ENCODE measurements around the gene SYNE2. TPM values are rescaled to one million over a fixed set of nuclear protein-coding genes. Genes with fewer than 3 reads are reported as not detected.
"Not testable (repeated sequence)": the region's sequence is repeated elsewhere in the genome, so short reads cannot be mapped to it uniquely, and the experiment has no call there.

SYNE2 gene
- total and polyA plus RNA-seq, 12 donors, result 43.6 to 205 (median 103) TPM

DNA sequence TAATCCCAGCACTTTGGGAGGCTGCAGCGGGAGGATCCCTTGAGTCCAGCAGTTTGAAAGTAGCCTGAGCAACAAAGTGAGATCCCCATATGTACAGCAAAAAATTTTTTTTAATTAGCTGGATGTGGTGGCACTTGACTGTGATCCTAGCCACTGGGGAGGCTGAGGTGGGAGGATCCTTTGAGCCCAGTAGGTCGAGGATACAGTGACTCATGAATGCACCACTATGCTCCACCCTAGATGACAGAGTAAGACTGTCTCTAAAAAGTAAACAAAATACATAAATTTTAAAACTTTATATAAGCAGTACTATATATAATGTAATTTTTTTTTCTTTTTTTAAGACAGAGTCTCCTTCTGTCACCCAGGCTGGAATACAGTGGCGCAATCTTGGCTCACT, 326.0 kb downstream of the SYNE2 start:
- H3K36me3 ChIP-seq, result peaks cover 0 to 78% (median 5%) of the 10 kb centered on the region in 9 donors
- TF ChIP-seq, protein P1, sequence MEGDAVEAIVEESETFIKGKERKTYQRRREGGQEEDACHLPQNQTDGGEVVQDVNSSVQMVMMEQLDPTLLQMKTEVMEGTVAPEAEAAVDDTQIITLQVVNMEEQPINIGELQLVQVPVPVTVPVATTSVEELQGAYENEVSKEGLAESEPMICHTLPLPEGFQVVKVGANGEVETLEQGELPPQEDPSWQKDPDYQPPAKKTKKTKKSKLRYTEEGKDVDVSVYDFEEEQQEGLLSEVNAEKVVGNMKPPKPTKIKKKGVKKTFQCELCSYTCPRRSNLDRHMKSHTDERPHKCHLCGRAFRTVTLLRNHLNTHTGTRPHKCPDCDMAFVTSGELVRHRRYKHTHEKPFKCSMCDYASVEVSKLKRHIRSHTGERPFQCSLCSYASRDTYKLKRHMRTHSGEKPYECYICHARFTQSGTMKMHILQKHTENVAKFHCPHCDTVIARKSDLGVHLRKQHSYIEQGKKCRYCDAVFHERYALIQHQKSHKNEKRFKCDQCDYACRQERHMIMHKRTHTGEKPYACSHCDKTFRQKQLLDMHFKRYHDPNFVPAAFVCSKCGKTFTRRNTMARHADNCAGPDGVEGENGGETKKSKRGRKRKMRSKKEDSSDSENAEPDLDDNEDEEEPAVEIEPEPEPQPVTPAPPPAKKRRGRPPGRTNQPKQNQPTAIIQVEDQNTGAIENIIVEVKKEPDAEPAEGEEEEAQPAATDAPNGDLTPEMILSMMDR (IDR thresholded peaks at IDR 0.05), result no peak
- H3K4me3 ChIP-seq, result no peak overlapping the region
- H3K27me3 ChIP-seq, result no peaks in the 10 kb centered on the region
- H3K27ac ChIP-seq, result no peak overlapping the region
- H3K9me3 ChIP-seq, result no peaks in the 10 kb centered on the region
- H3K4me1 ChIP-seq, result no peaks in the 10 kb centered on the region
- WGBS, 2 donors, result 96 to 97% methylated on average over 3 of the region's 3 CpGs
- ATAC-seq (no peak), DNase-seq (no peak)
- intact Hi-C loops (cut with DNase I), result no loop called here

GRCh38 chr14:64182908-64183307, 330.1 kb downstream of the SYNE2 start:
- H3K27me3 ChIP-seq; H3K9me3 ChIP-seq; H3K4me3 ChIP-seq; intact Hi-C loops (cut with DNase I); H3K4me1 ChIP-seq; H3K27ac ChIP-seq; DNase-seq; ATAC-seq: not testable (repeated sequence)
- H3K36me3 ChIP-seq, result peaks cover 0 to 74% (median 10%) of the 10 kb centered on the region in 9 donors
- WGBS, 2 donors, result 97 to 99% methylated on average over 32 to 40 of the region's 40 CpGs

DNA sequence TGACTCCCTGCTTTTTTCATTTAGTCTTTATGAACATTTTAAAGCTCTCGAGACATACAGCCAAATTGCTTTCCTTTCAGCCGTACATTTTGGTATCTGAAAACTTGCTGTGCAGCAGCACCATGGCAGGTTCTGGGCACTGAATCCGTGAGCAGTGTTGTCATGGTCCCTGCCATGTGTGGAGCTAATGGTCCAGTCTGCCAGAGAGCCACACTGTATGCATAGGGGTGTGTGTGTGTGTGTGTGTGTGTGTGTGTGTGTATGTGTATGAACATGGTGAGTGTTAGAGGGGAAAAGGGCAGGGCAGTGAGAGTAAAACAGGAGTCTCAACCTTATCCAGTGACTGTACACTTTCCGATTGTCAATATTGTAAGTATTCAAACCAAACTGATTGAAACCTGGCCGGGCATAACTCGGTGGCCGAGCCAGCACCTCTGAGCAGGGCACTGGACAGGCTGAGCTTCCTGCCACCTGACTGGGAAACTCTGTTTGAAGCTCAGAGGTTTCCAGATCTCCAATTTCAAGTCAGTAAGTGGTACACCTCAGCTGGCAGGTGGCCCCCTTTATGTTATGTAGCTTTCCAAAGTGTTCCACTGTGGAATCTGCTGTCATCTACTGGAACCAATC, 331.4 kb downstream of the SYNE2 start:
- H3K36me3 ChIP-seq, result peaks cover 0 to 74% (median 8%) of the 10 kb centered on the region in 9 donors
- TF ChIP-seq, protein P1 (IDR thresholded peaks at IDR 0.05), result no peak
- ATAC-seq, result no peak

DNA sequence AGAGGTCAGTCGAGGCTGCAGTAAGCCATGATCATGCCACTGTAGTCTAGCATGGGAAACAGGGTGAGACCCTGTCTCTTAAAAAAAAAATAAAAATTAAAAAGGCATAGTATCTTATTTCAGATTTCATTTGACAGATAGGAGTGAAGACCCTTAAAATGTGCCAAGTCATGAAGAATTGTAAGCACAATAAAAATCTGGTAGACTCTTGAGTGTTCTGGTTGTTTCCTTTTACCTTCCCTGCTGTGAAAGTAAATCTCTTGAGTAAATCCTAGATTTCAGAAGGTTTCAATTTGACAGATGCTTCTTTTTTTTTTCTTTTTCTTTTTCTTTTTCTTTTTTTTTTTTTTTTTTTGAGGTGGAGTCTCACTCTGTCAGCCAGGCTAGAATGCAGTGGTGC, 332.4 kb downstream of the SYNE2 start:
- TF ChIP-seq, protein P1 (IDR thresholded peaks at IDR 0.05), result no peak
- Histone ChIP-seq H3K4me3 (no peak overlapping the region), H3K27me3 (no peaks in the 10 kb centered on the region), H3K36me3 (peaks cover 0 to 74% (median 8%) of the 10 kb centered on the region in 9 donors), H3K4me1 (no peaks in the 10 kb centered on the region), H3K9me3 (no peaks in the 10 kb centered on the region), H3K27ac (no peak overlapping the region)
- WGBS, 2 donors, result 96 to 100% methylated on average over 1 of the region's 1 CpG
- ATAC-seq, result no peak
- intact Hi-C loops (cut with DNase I), result loop anchor here in 1 of 10 donors (5.0 kb wide), 1 partner anchor 37 kb away; no protein-coding TSS in a partner anchor
- DNase-seq, result no peak

More for the DNA sequence above, 331.4 kb downstream of the SYNE2 start:
- H3K27me3 ChIP-seq, result no peaks in the 10 kb centered on the region
- 96 to 97% methylated on average over 7 of the region's 7 CpGs for WGBS, 2 donors
- H3K27ac ChIP-seq, result no peak overlapping the region
- DNase-seq, result no peak
- H3K4me1 ChIP-seq, result no peaks in the 10 kb centered on the region
- no peaks in the 10 kb centered on the region for H3K9me3 ChIP-seq
- no peak overlapping the region for H3K4me3 ChIP-seq
- intact Hi-C loops (cut with DNase I), result no loop called here
